NCI-H524 (cell line): ENCODE data around the gene PTGFR.
A peak's percentile ranks its signal among the peaks of the same experiment; 100 is the strongest.

ENCODE experiments used
- DNase-seq, 2 experiments: peaks; one replicate each; lab custom pipeline; 2025; lab: John Stamatoyannopoulos, UW

Gene PTGFR

DNA sequence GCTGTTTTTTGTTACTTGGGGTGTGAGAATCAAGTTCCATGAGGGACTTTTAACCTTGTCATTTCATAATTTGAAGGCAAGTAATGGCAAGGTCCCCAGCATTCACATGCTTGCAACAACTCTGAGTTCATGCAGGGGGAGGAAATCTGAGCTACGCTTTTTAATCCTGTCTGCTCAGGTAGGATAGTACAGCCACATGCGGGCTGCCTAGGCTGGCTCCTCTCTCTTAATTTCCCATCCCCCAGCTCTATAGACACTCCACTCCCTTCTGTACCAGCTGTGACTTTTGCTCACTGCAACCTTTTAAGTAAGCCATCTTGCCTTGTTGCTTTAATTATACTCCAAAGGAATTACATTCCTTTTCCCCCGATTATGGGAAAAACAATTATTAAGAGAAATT lies 30.1 kb downstream of the PTGFR start:
- DNase-seq: peak; percentile 13 to 62

DNA sequence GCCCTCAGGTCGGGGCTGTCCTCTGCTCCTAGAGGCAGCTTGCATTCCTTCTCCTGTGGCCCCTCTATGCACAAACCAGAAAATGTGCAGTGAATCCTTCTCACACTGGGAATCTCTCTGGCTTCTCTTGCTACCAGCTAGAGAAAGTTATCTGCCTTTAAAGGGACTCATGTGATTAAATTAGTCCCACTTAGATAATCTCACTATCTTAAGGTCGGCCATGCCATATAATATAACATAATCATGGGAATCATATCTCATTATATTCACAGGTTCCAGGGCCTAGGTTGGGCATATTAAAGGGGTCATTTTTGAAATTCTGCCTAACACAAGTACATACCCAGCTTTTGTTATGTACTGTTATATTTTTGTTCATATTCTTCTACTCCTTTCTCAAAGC lies 31.4 kb downstream of the PTGFR start:
- no peak for DNase-seq

DNA sequence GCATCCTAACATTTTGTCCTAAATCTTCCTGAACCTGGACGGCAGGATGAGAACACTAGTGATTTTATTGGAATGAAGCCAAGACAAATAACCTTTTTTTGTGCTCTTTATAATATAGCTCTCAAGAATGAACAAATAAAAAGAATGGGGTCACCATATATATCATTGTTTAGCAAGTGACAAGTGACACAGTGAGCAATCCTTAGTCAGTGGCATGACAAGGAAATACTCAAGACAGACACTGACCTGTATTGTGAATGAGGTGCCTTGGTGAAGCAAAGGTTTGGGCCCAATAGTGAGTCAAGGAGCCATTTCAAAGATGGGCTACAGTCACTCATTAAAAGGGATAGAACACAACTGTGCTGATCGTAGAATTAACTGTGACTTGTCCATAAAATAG lies 35.7 kb downstream of the PTGFR start:
- DNase-seq: no peak

DNA sequence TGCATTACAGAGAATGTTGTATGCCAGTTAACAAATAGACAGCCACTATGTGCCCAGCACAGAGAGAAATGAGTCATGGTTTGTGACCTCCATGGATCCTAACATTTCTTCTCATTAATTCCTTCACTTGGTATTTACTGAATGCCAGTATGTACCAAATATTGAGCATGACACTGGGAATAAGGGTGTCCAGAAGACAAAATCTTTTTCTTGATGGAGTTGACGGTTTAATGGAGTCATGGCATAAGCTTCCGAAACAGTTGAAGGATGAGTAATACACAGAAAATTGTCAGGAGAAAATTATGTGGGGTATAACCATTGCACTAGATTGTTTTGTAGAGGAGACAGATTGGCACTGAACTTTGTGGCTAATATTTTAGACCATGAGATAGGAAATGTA lies 36.9 kb downstream of the PTGFR start:
- DNase-seq: no peak

DNA sequence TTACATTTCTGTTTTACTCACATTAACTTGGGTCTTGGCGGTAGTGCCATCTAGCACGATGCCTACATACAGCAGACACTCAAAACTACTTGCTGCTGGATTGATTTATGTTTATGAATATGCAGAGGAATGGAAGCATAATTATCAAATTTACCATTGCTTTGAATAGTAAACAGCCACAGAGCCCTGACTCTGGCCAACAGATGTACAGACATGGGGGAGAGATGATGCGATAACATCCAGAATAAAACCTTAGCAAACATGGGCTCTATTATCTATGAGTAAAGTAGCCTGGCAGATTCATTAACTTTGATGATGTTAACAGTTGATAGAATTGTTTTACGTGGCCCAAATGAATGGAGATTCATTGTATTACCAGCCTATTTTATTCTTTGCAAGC lies 42.8 kb downstream of the PTGFR start:
- no peak for DNase-seq

DNA sequence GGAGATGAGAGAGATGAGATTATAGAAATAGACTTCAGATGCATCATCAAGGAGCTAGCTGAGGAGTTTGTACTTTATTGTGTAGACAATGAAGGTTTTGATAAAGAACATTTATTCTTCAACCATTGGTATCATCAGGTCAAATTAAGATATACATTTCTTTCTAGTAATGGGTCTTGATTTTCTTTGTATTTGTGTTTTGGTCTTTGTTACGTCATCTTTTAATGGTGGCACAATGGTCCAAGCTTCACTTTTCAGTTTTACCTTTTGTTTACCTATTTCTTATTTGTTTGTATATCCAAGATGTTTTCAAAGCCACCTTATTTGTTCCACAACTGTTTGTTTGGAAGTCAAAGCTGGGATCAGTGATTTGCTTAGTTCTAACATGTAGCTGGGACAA lies 44.5 kb downstream of the PTGFR start:
- no peak for DNase-seq

DNA sequence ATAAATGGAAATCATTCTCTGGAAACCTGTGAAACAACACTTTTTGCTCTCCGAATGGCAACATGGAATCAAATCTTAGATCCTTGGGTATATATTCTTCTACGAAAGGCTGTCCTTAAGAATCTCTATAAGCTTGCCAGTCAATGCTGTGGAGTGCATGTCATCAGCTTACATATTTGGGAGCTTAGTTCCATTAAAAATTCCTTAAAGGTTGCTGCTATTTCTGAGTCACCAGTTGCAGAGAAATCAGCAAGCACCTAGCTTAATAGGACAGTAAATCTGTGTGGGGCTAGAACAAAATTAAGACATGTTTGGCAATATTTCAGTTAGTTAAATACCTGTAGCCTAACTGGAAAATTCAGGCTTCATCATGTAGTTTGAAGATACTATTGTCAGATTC lies 45.7 kb downstream of the PTGFR start:
- no peak for DNase-seq

DNA sequence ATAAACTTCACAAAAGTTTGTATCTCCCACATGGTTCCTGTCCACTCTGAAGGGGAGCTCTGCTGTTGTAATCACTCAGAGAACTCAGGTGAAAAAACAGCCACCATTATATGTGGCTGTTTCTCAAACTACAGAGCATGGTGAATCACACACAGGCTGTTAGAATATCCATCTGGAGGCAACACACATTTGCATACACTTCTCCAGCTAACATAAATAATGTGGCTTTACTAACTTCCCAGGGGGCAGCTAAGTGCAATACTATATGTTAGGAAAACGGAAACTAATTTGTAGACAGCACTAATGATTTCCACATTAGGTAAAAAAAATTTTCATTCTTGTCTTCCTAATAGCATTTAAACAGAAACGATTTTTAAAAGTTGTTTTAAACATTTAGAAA lies 49.3 kb downstream of the PTGFR start:
- DNase-seq: no peak

DNA sequence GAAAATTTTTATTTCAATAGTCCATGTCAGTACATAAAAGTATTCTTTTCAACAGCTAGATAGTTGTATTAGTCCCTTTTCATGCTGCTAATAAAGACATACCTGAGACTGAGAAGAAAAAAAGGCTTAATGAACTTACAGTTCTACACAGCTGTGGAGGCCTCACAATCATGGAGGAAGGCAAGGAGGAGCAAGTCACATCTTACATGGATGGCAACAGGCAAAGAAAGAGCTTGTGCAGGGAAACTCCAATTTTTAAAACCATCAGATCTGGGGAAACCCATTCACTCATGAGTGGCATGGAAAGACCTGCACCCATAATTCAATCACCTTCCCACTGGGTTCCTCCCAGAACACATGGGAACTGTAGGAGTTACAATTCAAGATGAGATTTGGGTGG lies 50.7 kb downstream of the PTGFR start:
- DNase-seq: no peak

DNA sequence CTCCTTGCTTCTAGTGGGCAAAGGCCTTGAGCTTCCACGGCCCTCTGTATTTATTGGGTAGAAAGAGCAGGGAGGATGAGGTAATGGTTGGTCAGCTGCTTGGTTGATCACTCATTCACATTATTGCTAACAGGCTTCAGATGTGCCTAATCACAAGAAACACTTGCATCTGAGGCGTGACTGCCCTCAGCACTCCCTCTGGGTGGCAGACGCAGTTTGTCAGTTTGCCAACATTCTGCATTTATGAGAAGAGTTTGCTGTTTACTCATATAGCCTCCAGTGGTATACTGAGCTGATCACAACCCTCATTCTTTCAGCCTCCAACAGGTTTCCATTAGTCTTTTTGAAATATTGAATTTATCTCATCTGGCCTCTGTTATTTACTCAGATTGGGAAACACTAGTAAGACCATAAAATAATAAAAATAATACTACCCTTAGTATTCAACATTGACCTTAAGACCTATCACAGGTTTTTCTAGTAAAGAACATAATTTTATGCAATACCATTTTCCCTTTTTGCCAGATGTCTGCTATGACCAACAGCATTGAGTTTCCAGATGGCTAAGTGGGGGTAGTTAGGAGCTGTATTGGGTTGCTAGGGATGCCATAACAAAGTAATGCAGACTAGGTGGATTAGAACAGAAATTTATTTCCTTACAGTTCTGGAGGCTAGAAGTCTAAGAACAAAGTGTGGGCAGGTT lies 53.3 kb downstream of the PTGFR start:
- no peak for DNase-seq

DNA sequence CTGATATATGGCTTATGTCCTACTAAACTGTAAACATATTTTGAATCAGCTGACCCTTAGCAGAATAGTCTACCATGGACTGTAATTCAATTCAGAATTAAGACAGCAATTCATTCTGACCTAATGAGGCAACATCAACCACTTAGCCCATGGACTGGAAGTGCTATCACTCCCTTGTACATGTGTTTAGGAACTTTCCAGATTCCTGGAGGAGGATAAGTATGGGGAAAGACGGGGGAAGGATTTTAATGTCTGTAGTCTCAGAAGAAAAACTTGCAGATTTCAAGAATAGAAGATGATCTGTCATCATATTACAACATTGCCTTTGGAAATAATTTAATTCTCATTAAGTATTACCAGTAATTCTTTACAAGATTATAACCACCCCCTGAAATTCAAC lies 56.3 kb downstream of the PTGFR start:
- DNase-seq: no peak

DNA sequence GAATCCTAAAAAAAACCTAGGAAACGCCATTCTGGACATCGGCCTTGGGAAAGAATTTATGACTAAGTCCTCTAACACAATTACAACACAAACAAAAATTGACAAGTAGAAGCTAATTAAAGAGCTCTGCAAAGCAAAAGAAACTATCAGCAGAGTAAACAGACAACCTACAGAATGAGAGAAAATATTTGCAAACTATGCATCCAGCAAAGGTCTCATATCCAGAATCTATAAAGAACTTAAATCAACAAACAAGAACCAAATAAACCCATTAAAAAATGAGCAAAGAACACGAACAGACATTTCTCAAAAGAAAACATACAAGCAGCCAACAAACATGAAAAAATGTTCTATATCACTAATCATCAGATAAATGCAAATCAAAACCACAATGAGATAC lies 58.6 kb downstream of the PTGFR start:
- no peak for DNase-seq

DNA sequence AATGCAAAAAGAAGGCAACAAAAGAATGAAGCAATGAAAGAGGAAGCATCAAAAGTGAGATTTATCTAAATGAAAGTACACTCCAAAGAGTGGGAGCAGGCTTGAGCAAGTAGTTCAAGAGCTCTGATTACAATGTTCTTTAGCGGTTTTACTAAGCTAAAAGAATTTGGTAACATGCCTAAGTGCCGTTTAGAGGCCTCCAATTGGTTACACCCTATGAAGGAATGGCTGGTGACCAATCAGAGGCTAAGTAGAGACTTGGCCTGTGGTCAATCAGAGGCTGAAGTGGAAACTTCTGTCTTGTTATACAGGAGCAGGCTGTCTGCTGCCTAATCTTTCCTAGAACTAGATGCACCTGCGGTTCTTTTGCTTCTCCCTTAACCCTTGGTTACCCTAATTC lies 59.1 kb downstream of the PTGFR start:
- no peak for DNase-seq

DNA sequence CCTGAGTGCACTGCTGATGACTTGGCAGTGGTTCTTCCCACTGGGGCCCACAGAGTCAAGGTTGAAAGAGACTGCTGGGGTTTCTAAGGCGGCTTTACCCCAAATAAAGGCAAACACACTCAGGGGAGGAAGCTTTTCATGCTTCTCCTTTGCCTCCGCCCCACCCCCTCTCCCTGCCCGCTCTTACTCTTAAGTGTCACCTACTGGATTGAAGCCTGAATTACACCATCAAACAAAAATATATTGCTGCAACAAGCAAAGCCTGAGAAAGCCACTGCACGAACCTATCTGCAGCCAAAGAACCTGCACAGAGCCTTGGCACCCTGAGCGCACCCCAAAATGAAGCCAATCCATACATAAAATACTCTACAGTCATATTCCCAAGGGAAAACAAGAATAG lies 63.1 kb downstream of the PTGFR start:
- DNase-seq: peak in 1 of 2 experiments; percentile 7

DNA sequence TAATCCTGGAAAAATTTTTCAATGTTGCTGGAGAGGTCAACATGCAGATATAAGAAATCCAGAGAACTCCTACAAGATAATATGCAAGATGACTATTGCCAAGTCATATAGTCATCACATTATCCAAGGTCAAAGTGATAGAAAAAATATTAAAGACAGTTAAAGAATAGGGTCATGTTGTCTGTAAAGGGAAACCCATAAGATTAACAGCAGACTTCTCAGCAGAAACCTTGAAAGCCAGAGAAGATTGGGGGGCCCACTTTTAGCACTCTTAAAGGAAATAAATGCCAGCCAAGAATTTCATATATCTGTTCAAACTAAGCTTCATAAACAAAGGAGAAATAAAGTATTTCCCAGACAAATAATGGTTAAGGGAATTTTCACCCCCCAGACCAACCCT lies 64.1 kb downstream of the PTGFR start:
- DNase-seq: no peak

DNA sequence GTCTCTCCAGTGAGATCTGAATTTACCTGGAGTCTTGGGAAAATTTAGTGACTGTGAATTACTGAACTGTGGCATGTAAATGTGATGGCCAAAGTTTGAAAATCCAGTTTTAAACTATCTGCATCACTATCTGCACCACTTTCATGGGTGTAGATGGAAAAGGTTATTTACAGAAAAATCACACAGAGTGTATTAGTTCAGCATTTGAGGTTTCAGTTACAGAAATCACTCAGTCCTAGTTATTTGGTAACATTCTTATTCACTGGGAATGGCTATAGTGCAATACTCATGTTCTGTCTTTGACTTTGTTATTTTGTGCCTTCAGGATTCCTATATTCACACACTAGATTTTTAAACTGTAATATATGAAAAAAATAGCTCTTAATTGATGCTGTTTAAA lies 68.9 kb downstream of the PTGFR start:
- no peak for DNase-seq

DNA sequence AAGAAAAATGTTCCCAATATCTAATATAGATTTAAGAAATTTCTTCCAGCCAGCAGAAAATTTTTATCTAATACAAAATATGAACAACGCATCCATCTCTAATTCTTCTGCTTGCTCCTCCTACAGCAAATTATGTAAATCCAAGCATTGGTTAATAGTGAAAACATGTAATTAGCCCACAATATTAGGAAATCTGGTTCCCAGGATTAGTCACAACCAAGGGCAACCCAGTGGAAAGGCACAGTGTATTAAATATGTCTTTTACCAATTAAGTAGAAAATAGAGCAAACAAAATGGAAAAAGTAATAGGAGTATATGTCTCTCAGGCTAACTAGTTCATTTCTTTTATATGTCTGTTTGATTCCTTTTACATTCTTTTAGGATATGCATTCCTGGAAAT lies 70.0 kb downstream of the PTGFR start:
- DNase-seq: no peak

DNA sequence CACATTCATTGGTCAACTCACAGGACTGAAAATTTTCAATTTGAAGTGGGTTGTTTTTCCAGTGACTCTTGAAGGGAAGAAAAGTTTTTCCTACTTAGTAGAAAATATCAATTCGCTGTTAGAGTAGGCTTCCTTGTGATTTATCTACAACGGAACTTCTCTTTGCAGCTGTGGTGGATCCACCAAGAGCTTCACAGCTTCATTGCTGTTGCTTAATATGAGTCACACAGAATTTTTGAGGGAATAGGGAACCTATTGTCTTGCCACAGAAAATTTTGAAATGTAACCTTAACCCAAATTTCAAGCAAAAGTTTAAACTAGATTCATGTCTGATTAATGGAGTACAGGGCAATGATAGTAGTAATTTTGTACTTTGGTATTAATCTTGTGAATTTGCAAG lies 71.1 kb downstream of the PTGFR start:
- DNase-seq: no peak

DNA sequence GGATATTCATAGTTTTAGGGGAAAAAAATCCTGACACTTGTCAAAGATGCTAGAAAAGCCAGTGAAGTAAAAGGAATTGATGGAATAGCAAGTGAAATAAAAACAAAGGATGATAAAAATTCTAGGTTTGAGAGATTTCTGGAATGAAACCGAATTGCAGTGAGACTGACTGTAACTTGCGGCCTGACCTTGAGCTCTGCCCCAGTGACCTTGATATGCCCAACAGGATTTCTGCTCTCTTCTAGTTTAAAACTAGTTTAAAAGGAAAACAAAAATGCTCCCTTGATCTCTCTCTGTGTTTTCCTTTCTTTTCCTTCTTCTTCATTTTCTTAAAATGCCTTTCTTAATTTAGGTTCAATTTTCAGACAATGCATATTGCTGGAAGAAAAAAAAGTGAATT lies 74.6 kb downstream of the PTGFR start:
- DNase-seq: no peak

DNA sequence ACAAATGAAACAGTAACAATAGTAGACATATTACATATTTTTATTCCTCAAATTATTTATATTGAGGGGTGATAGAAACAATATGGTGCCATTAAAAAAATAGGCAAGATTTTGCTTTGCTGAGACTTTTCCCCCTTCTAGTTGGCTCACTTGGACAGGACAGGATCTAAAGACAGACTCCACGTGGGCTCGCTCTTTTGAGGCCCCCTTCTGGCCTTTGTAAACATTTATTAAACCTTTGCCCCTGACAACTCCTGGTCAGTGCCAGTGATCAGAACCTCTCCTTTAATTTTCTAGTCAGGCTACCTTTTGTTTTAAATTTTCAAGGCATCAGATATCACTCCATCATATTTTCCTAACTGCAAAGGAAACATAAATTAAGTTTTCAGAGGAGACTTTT lies 79.8 kb downstream of the PTGFR start:
- no peak for DNase-seq

DNA sequence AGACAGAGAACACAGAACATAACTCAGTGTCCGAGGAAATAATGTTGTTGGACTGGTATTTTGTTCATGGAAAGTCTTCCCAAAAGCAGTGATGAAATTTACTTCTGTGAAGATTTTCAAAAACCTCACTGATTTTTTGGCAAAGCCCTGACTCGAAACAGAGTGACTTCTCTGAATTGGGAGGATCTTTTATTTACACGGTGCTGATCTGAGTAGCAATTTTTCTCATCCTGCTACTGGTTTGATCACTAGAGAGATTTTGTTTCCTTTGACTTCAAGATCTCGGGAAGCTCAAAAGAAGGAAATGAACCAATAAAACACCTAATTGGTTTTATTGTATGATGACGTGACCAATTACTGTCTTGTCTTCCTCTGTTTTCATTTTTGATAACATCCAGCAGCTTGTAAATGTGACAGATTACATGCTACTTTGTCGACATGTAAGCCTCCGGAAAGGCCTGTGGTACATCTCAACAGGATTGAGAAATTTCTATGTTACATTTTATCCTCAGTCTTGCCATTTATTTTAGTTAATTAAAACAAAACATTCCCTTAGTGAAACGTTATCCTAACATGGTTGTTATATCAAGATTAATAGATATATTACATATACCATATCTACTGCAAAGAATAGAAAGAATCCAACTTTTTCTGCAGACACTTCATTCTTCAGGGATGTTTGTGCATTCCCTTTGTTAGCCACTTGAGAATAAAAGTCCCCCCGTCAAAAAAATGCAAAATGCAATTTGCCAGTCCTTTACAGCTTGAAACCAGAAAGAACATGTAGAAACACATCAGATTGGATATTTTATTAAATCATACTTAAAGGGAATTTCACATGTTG lies 86.7 kb downstream of the PTGFR start:
- no peak for DNase-seq

DNA sequence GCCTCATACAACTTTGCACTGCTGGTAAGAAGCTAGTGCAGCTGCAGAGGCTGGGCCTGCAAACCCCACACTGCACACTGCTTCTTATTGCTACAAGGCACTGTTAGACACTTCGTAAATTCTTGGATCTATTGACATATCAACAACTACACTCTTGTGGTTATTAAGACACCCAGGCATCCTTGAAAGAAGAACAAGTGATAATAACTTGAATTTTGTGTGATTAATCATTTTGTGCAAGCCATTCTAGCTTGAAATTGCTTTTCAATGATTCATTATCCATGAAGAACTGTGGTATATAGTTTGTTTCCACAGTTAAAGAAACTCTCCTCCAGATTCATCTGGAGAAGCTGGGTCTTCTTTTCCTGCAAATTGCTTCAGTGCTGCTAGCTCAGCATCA lies 95.8 kb downstream of the PTGFR start:
- no peak for DNase-seq

DNA sequence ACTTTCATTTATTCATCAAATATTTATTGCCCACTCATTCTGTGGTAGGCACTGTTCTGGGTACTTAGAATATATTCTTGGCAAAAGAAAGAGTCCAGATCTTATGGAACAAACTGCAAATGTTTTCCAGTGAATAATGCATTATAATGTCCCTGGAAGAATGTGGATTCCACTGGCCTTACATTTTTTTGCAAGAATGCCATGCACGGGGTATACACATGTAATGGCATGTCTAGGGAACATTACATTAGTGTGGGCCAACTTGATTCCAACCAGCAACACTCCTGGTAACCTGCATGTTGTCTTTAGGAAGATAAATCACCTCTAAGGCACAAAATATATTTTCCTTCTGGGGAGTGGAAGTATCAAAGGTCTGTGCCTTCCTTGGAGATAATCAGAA lies 96.4 kb downstream of the PTGFR start:
- no peak for DNase-seq
